GM10266 (cell line): ENCODE results near the gene PUS10.

Source experiments
- DNase-seq: peaks from one replicate; pipeline ENCODE4 v3.0.0; 2012; ENCODE audit errors: extremely low spot score
- TF ChIP-seq, protein P1 (sequence below): IDR thresholded peaks from 2 replicates; pipeline ENCODE4 v1.5.1; 2012; ENCODE audit warnings: mild to moderate bottlenecking, low read depth; ENCODE audit not compliant: control insufficient read depth, insufficient read depth; ENCODE audit errors: missing control alignments

Gene PUS10

DNA sequence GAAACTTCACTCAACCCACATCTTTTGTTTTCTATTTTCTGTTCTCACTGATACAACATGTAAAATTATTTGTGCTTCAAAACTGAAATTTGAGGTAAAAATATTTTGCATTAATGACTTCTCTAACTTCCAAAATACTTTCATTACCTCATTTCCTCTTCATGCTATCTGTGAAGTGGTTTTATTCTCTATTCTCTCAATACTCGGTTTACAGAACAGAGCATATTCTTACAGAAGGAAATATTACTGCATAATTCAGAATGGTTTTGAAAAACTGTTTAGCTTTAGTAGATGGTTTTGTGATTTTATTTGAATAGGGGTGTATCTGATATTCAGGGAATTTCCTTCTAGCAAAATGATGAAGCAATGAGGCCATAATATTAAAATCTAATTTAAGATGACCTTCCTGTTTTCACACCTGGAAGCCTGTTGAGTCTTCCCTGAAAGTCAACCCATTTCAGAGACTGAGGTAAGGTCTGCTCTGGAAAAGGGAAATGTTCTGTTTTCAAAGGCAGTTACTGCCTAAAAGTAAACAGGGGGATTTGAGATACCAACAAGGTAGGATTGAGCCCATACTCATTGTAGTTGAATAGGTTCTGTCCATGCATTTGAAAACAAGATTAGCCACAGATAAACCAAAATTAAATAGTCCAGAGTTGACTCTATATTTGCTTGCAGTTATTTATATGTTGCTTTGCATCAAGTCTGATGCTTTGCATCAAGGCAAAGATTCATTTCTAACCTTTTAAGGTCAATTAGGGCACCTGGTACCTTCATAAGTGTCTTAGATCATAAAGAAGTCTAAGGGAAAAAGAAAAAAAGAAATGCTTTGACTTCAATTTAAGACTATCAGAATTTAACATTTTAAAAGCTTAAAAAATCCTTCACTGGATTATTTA, 51.3 kb downstream of the PUS10 start:
- peak; percentile 26 for DNase-seq
- TF ChIP-seq, protein P1, sequence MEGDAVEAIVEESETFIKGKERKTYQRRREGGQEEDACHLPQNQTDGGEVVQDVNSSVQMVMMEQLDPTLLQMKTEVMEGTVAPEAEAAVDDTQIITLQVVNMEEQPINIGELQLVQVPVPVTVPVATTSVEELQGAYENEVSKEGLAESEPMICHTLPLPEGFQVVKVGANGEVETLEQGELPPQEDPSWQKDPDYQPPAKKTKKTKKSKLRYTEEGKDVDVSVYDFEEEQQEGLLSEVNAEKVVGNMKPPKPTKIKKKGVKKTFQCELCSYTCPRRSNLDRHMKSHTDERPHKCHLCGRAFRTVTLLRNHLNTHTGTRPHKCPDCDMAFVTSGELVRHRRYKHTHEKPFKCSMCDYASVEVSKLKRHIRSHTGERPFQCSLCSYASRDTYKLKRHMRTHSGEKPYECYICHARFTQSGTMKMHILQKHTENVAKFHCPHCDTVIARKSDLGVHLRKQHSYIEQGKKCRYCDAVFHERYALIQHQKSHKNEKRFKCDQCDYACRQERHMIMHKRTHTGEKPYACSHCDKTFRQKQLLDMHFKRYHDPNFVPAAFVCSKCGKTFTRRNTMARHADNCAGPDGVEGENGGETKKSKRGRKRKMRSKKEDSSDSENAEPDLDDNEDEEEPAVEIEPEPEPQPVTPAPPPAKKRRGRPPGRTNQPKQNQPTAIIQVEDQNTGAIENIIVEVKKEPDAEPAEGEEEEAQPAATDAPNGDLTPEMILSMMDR = no peak

DNA sequence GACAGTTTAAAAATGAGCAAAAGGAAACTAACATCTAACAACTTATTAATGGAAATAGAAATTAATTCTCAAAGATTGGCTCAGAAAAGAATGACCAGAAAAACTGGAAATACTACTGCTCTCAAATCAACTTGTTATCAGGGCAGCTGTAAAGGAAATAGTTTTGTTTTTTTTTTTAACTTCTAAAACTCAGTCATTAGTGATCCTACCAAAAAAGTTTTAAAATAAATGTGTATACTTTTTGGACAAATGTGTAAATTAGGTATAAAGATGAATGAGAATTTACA, 52.6 kb downstream of the PUS10 start:
- DNase-seq = no peak
- TF ChIP-seq, protein P1 = no peak

DNA sequence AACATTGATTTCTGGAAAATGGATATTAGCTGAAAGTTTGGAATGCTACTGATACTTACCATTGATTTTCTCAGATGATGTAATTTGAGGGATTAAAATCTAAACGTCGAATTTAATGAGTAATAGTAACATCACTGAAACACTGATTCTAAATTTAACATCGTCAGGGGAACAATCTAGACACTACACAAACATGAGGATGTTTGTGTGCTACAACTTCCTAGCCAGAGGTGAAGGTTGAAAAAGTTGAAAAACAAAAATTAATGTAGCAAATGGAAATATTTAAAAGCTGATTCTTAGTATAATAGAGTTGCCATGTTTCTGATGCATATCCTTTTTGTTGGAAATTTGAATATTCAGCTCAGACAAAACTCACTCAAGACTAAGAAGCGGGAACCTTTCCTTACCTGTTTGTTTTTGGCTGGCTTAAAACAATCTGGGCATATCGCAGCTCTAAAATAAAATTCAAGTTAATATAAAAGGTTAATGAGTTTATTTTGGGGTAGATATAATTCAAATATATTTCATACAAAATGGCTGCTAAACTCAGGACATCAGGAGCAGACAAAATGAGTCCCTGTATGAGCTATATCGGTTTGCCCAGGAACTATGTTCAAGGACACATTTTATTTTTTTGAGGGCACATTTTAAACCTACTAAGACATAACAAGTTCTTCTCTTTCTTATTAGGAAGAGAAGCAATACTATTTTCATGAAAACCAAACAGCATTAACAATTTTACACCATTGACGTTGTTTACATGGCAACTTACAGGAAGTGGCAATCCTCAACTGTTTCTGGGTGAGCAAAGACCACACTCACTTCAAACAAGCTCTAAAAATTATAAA, 53.2 kb downstream of the PUS10 start:
- DNase-seq = no peak

DNA sequence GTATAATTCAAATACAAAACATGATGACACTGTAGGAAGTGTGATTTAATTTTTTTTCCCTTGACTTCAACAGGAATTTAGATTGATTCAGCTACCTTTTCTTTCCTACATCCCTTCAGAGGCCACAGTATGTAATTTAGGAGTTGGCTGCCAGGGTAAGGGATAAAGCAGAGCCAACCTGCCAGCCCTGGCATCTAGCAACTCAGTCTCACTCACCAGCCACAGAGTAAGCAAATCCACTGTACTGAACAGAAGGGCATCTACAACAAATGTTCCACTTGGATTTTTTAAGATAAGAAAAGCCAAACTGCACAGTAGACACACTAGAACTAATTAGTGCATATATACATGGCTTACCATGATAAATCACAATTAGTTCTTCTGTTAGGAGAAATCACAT, 54.9 kb downstream of the PUS10 start:
- TF ChIP-seq, protein P1 = no peak
- no peak for DNase-seq

More for the DNA sequence above, 53.2 kb downstream of the PUS10 start:
- TF ChIP-seq, protein P1 = no peak

DNA sequence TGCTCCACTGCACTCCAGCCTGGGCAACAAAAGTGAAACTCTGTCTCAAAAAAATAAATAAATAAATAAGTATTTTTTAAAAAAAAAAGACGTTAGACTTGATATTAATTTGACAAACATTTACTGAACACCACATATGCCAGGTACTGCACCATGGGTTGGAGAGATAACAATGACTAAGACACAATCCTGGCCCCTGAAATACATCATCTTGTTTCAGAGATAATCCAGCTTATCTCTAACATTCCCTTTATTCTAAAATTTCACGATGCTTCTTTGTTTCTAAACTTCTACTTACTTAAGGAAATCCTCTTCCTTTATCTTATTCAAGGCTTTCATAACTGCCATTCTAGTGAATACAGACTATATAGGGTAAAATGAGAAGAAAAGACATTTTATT, 55.5 kb downstream of the PUS10 start:
- TF ChIP-seq, protein P1 = no peak
- DNase-seq = no peak

DNA sequence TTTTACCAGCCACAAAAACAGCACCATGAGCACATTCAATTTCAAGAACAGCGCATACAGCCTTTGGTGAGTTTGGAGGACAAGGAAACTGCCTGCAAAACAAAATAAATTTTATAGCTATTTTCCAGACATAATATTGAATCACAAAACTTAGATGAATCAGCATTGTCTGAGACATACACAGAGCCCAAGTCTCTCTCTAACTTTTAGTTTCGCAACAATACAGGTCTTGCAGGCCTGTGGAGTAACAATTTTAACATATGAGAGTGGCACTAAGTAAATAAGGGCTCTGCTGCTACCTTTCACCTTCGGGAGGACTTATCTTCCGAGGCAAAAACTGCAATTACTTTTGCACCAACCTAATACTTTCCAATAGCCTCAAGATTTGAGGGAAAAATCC, 56.6 kb downstream of the PUS10 start:
- TF ChIP-seq, protein P1 = no peak
- no peak for DNase-seq

DNA sequence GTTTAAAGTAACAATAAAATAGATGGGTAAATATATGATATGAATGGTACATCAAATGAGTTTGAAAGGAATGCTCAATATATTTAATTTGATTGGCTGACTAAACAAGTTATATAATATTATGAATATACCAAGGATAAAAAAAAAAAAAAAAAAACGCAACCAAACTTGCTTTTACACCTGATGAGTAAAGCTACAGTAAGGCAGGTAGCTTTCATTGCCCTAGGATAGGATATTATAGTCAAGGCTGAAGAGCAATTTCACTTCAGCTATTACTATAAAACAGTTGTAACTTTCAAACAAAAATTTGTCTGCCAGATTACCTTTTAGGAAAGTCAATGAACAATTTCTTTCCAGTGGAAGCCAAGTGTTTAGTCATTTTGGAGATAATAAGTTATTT, 57.3 kb downstream of the PUS10 start:
- TF ChIP-seq, protein P1 = no peak
- DNase-seq = no peak
